Measurements from ENCODE around the gene TESK1. TPM values are rescaled to one million over a fixed set of nuclear protein-coding genes. Genes with fewer than 3 reads are reported as not detected.
"Not testable (repeated sequence)": the region's sequence is repeated elsewhere in the genome, so short reads cannot be mapped to it uniquely, and the experiment has no call there.

The TESK1 gene
- polyA plus RNA-seq, 3 donors, result 2.9 to 38.3 (median 2.9) TPM

DNA sequence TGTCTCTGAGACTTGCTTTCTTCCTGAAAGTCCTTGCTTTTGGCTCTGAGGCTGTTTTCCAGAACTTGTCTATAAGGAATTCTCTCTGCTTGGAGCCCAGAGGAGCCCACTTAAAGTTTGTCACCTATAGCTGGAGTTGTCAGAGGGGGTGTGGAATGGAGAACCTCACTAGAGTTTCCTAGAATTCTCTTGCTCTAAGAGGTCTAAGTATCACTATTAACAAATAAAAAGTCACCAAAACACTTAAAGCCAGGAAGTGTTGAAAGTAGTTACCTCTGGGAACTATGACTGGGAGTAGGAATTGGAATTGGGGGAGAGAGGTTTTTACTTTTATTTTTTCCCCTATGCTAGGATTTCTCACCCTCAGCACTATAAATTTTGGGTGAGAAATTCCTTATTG is 30.7 kb downstream of the TESK1 start:
- H2AFZ ChIP-seq (ENCODE audit: insufficient read depth, low read depth, low read length, poor library complexity, severe bottlenecking), result no peak overlapping the region
- H3K36me3 Mint-ChIP-seq, result peaks cover 6% of the 10 kb centered on the region in 2 donors
- no peaks in the 10 kb centered on the region for H4K20me1 ChIP-seq (ENCODE audit: insufficient read depth, low read length)
- peaks cover 0 to 2% (median 0%) of the 10 kb centered on the region in 3 donors for H3K27me3 Mint-ChIP-seq (ENCODE audit: low read depth in 3 of 3)
- TF ChIP-seq, protein P1, sequence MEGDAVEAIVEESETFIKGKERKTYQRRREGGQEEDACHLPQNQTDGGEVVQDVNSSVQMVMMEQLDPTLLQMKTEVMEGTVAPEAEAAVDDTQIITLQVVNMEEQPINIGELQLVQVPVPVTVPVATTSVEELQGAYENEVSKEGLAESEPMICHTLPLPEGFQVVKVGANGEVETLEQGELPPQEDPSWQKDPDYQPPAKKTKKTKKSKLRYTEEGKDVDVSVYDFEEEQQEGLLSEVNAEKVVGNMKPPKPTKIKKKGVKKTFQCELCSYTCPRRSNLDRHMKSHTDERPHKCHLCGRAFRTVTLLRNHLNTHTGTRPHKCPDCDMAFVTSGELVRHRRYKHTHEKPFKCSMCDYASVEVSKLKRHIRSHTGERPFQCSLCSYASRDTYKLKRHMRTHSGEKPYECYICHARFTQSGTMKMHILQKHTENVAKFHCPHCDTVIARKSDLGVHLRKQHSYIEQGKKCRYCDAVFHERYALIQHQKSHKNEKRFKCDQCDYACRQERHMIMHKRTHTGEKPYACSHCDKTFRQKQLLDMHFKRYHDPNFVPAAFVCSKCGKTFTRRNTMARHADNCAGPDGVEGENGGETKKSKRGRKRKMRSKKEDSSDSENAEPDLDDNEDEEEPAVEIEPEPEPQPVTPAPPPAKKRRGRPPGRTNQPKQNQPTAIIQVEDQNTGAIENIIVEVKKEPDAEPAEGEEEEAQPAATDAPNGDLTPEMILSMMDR (IDR thresholded peaks at IDR 0.05), result no peak
- H3K4me2 ChIP-seq (replicated peaks; ENCODE audit: extremely low read depth, low read length, poor library complexity, severe bottlenecking), result peak overlapping the region; percentile 52
- H3K9me3 Mint-ChIP-seq, result peaks cover 0 to 4% (median 3%) of the 10 kb centered on the region in 7 donors
- H3K36me3 ChIP-seq (replicated peaks in 1 of 2; ENCODE audit: control insufficient read depth in 1 of 2, insufficient read depth in 2 of 2, low read length in 2 of 2), result no peaks in the 10 kb centered on the region
- intact Hi-C loops (cut with micrococcal nuclease), result no loop called here
- H3K27me3 ChIP-seq (ENCODE audit: control insufficient read depth in 2 of 2, insufficient read depth in 2 of 2, low read length in 2 of 2), result no peaks in the 10 kb centered on the region
- DNase-seq, result no peak
- peaks cover 69 to 71% of the 10 kb centered on the region in 2 donors for H3K4me1 ChIP-seq (ENCODE audit: control insufficient read depth in 1 of 2, insufficient read depth in 2 of 2, low read length in 2 of 2)
- peaks cover 70% of the 10 kb centered on the region for H3K4me1 Mint-ChIP-seq
- peak overlapping the region in 1 of 3 experiments; percentile 15 for H3K4me3 ChIP-seq (replicated peaks in 1 of 3; ENCODE audit: low read depth in 2 of 3, low read length in 3 of 3)
- H3K9ac ChIP-seq (ENCODE audit: insufficient read depth, low read length, poor library complexity, severe bottlenecking), result no peak overlapping the region
- no peaks in the 10 kb centered on the region for H3K9me3 ChIP-seq (replicated peaks in 1 of 2; ENCODE audit: control insufficient read depth in 1 of 2, insufficient read depth in 1 of 2, low read length in 2 of 2)
- no peaks in the 10 kb centered on the region for H3K79me2 ChIP-seq (ENCODE audit: insufficient read depth, low read length)
- H3K27ac ChIP-seq (ENCODE audit: low read depth in 1 of 2, low read length in 2 of 2), result peak overlapping the region; percentile 71 to 90
- no peak overlapping the region for H3K4me3 Mint-ChIP-seq
- peak overlapping the region; percentile 72 to 92 (median 88) for H3K27ac Mint-ChIP-seq

DNA sequence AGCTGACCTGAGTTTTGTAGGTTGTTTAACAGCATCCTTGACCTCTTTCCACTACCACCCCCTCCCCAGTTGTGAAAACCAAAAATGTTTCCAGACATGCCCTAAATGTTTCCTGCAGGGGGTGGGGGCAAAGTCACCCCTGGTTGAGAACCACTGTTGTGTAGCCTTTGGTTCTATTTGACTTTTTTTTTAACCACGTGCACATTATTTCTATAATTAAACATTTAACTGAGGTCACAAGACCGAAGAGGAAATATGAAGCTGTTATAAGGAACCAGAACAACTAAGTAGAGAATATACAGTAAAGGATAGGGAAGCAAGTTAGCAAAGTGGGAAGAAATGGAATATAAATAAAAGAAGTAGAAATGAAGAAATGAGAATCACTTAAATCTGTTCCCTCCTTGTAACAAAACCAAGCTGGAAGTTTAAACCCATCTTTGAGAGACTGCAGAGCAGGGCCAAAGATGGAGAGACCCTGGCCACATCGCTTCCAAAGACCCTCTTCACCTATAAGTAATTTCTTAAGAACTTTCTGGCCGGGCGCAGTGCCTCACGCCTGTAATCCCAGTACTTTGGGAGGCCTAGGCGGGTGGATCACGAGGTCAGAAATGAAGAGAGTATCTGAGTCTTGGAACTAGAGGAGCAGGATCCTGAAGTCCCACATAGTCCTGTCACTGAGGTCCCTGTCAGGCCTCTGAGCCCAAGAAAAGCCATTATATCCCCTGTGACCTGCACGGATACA is 31.2 kb downstream of the TESK1 start:
- H3K27ac ChIP-seq (ENCODE audit: low read depth in 1 of 2, low read length in 2 of 2), result peak overlapping the region; percentile 71 to 90

DNA sequence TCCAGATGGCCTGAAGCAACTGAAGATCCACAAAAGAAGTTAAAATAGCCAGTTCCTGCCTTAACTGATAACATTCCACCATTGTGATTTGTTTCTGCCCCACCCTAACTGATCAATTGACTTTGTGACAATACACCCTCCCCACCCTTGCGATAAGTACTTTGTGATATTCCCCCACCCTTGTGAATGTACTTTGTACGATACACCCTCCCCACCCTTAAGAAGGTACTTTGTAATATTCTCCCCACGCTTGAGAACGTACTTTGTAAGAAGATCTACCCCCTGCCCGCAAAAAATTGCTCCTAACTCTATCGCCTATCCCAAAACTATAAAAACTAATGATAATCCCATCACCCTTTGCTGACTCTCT is 31.8 kb downstream of the TESK1 start:
- Mint-ChIP-seq H3K4me1 (peaks cover 82% of the 10 kb centered on the region), H3K27ac (peak overlapping the region; percentile 72 to 92 (median 91))
- 96% methylated on average over 5 of the region's 6 CpGs for WGBS (ENCODE audit: insufficient coverage)
- DNase-seq; H3K9me3 Mint-ChIP-seq; H3K4me3 Mint-ChIP-seq; H3K27me3 ChIP-seq (ENCODE audit: control insufficient read depth in 2 of 2, insufficient read depth in 2 of 2, low read length in 2 of 2); intact Hi-C loops (cut with micrococcal nuclease); H4K20me1 ChIP-seq (ENCODE audit: insufficient read depth, low read length); H3K27me3 Mint-ChIP-seq (ENCODE audit: low read depth in 3 of 3); H3K36me3 ChIP-seq (replicated peaks in 1 of 2; ENCODE audit: control insufficient read depth in 1 of 2, insufficient read depth in 2 of 2, low read length in 2 of 2); H3K9me3 ChIP-seq (replicated peaks in 1 of 2; ENCODE audit: control insufficient read depth in 1 of 2, insufficient read depth in 1 of 2, low read length in 2 of 2); H2AFZ ChIP-seq (ENCODE audit: insufficient read depth, low read depth, low read length, poor library complexity, severe bottlenecking); H3K9ac ChIP-seq (ENCODE audit: insufficient read depth, low read length, poor library complexity, severe bottlenecking); H3K79me2 ChIP-seq (ENCODE audit: insufficient read depth, low read length); H3K36me3 Mint-ChIP-seq: not testable (repeated sequence)
- Histone ChIP-seq H3K27ac (ENCODE audit: low read depth in 1 of 2, low read length in 2 of 2) (peak overlapping the region; percentile 71 to 90), H3K4me2 (replicated peaks; ENCODE audit: extremely low read depth, low read length, poor library complexity, severe bottlenecking) (peak overlapping the region; percentile 52), H3K4me3 (replicated peaks in 1 of 3; ENCODE audit: low read depth in 2 of 3, low read length in 3 of 3) (peak overlapping the region in 1 of 3 experiments; percentile 2), H3K4me1 (ENCODE audit: control insufficient read depth in 1 of 2, insufficient read depth in 2 of 2, low read length in 2 of 2) (peaks cover 80 to 83% of the 10 kb centered on the region in 2 donors)

More for the DNA sequence above, 31.2 kb downstream of the TESK1 start:
- peak overlapping the region; percentile 72 to 92 (median 91) for H3K27ac Mint-ChIP-seq
- TF ChIP-seq, protein P1 (IDR thresholded peaks at IDR 0.05), result no peak
- DNase-seq, result peak in 1 of 3 donors; percentile 50
- H3K27me3 ChIP-seq (ENCODE audit: control insufficient read depth in 2 of 2, insufficient read depth in 2 of 2, low read length in 2 of 2), result no peaks in the 10 kb centered on the region
- H3K4me2 ChIP-seq (replicated peaks; ENCODE audit: extremely low read depth, low read length, poor library complexity, severe bottlenecking), result peak overlapping the region; percentile 52
- H3K4me3 ChIP-seq (replicated peaks in 1 of 3; ENCODE audit: low read depth in 2 of 3, low read length in 3 of 3), result peak overlapping the region in 1 of 3 experiments; percentile 2
- H3K36me3 ChIP-seq (replicated peaks in 1 of 2; ENCODE audit: control insufficient read depth in 1 of 2, insufficient read depth in 2 of 2, low read length in 2 of 2), result no peaks in the 10 kb centered on the region
- H3K4me1 Mint-ChIP-seq, result peaks cover 76% of the 10 kb centered on the region
- H3K4me1 ChIP-seq (ENCODE audit: control insufficient read depth in 1 of 2, insufficient read depth in 2 of 2, low read length in 2 of 2), result peaks cover 74 to 77% of the 10 kb centered on the region in 2 donors
- no peak overlapping the region for H2AFZ ChIP-seq (ENCODE audit: insufficient read depth, low read depth, low read length, poor library complexity, severe bottlenecking)
- H3K4me3 Mint-ChIP-seq, result peak overlapping the region in 1 of 2 donors; percentile 53
- no peak overlapping the region for H3K9ac ChIP-seq (ENCODE audit: insufficient read depth, low read length, poor library complexity, severe bottlenecking)
- intact Hi-C loops (cut with micrococcal nuclease), result no loop called here
- 78% methylated on average over 6 of the region's 9 CpGs for WGBS (ENCODE audit: insufficient coverage)
- H3K9me3 ChIP-seq (replicated peaks in 1 of 2; ENCODE audit: control insufficient read depth in 1 of 2, insufficient read depth in 1 of 2, low read length in 2 of 2), result no peaks in the 10 kb centered on the region
- H3K27me3 Mint-ChIP-seq (ENCODE audit: low read depth in 3 of 3), result peaks cover 0 to 2% (median 0%) of the 10 kb centered on the region in 3 donors
- H3K9me3 Mint-ChIP-seq, result peaks cover 0 to 6% (median 3%) of the 10 kb centered on the region in 7 donors
- peaks cover 9% of the 10 kb centered on the region in 2 donors for H3K36me3 Mint-ChIP-seq
- H4K20me1 ChIP-seq (ENCODE audit: insufficient read depth, low read length), result no peaks in the 10 kb centered on the region
- H3K79me2 ChIP-seq (ENCODE audit: insufficient read depth, low read length), result no peaks in the 10 kb centered on the region
